ENCODE data around the gene ABL1. TPM values are rescaled to one million over a fixed set of nuclear protein-coding genes. Genes with fewer than 3 reads are reported as not detected.
A peak's percentile ranks its signal among the peaks of the same experiment; 100 is the strongest.

The ABL1 gene
- total RNA-seq, 2 donors from 2014 or later, result 62.8 to 123 TPM

DNA sequence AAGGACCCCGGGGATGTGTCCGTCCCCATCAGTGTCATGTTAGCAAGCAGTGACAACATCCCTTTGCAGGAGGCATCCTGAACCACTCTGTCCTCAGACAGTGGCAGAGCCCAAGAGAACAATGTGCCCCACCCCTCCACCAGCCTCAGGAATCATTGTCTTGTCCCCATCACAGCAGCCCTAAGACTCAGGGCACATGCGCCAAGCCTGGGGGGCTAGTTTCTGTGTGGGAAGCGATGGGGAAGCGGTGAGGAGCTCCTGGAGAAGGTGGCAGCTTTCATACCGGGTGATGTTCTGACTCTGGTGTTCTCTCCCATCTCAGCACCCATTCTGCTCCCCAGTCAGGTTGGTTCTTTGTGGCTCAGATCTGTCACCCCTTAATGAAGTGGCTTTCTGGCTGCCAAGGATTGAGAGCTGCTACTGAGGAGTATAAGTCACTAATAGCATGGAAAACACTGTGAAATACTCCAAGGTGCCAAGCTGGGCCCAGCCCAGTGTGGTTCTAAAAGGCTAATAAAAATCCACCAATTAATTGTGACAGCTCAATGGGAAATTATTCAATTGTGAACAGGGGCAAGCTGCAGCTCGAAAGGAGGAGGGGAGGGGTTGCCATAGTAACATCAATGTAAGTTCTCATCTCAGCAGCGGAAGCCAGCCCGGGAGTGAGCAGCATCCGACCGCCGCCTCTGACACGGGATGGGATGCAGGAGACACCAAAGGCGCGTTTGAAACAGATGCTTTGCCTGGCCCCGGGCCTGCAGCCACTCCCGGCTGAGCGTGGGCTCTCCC, 56.8 kb downstream of the ABL1 start:
- TF ChIP-seq, protein P1, sequence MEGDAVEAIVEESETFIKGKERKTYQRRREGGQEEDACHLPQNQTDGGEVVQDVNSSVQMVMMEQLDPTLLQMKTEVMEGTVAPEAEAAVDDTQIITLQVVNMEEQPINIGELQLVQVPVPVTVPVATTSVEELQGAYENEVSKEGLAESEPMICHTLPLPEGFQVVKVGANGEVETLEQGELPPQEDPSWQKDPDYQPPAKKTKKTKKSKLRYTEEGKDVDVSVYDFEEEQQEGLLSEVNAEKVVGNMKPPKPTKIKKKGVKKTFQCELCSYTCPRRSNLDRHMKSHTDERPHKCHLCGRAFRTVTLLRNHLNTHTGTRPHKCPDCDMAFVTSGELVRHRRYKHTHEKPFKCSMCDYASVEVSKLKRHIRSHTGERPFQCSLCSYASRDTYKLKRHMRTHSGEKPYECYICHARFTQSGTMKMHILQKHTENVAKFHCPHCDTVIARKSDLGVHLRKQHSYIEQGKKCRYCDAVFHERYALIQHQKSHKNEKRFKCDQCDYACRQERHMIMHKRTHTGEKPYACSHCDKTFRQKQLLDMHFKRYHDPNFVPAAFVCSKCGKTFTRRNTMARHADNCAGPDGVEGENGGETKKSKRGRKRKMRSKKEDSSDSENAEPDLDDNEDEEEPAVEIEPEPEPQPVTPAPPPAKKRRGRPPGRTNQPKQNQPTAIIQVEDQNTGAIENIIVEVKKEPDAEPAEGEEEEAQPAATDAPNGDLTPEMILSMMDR (IDR thresholded peaks at IDR 0.05), result no peak
- no peak overlapping the region for H3K27ac ChIP-seq
- no peaks in the 10 kb centered on the region for H3K27me3 ChIP-seq (replicated peaks; ENCODE audit: insufficient read depth)
- DNase-seq (ENCODE audit: low spot score), result no peak
- H3K4me3 ChIP-seq, result no peak overlapping the region
- peaks cover 3 to 29% of the 10 kb centered on the region in 2 donors for H3K4me1 ChIP-seq (ENCODE audit: control insufficient read depth in 1 of 2, low read depth in 2 of 2)
- H3K36me3 ChIP-seq, result peaks cover 27% of the 10 kb centered on the region
- ATAC-seq (ENCODE audit: insufficient number of reproducible peaks, low FRiP score, low read depth), result no peak
- H3K9me3 ChIP-seq, result no peaks in the 10 kb centered on the region

DNA sequence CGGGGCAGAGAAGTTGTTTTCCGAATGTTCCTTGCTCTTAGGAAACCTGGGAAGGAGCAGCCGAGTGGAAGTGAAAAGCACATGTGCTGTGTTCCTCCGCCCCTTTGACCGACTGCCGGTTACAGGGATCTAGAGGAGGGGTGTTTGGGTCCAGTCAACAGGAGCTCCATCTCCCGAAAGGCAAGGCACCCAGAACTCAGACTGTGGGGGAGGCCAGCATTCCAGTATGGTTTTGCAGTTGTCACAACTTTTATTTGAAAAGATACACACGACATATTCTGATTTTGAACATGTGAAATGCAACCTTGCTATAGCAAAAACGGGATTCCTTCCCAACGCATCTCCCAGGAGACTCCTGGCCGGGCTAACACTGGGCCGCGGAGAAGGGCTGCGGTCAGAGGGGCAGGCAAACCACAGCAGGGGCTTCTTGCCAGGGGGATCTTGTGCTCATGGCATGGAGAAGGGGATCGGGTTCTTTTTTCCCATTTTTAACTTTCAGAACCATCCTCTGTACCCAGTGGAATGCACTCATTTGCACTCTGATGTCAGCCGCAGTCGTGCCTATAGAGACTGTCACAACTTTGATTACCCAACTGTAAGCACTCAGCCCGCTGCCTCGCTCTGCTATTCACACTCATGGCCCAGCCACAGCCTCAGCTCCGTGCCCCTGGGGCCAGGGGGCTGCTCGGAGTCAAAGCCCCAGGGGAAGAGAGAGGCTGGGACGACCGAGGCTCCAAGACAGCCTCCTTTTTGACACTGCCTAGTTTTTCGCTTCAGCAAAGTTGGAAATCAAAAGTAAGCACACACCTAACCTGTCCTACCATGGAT, 57.6 kb downstream of the ABL1 start:
- no peak for DNase-seq (ENCODE audit: low spot score)
- Histone ChIP-seq H3K9me3 (no peaks in the 10 kb centered on the region), H3K27ac (no peak overlapping the region), H3K27me3 (replicated peaks; ENCODE audit: insufficient read depth) (no peaks in the 10 kb centered on the region), H3K36me3 (peaks cover 22% of the 10 kb centered on the region), H3K4me1 (ENCODE audit: control insufficient read depth in 1 of 2, low read depth in 2 of 2) (peaks cover 3 to 21% of the 10 kb centered on the region in 2 donors), H3K4me3 (no peak overlapping the region)
- TF ChIP-seq, protein P1 (IDR thresholded peaks at IDR 0.05), result no peak
- ATAC-seq (ENCODE audit: insufficient number of reproducible peaks, low FRiP score, low read depth), result no peak

GRCh38 chr9:130893341-130894101, 58.5 kb downstream of the ABL1 start:
- H3K9me3 ChIP-seq, result no peaks in the 10 kb centered on the region
- H3K4me1 ChIP-seq (ENCODE audit: control insufficient read depth in 1 of 2, low read depth in 2 of 2), result peaks cover 3 to 18% of the 10 kb centered on the region in 2 donors
- TF ChIP-seq, protein P1 (IDR thresholded peaks at IDR 0.05), result no peak
- H3K4me3 ChIP-seq, result peak overlapping the region; percentile 36
- H3K36me3 ChIP-seq, result peaks cover 22% of the 10 kb centered on the region
- DNase-seq (ENCODE audit: low spot score), result no peak
- ATAC-seq (ENCODE audit: insufficient number of reproducible peaks, low FRiP score, low read depth), result no peak
- no peaks in the 10 kb centered on the region for H3K27me3 ChIP-seq (replicated peaks; ENCODE audit: insufficient read depth)
- H3K27ac ChIP-seq, result no peak overlapping the region

DNA sequence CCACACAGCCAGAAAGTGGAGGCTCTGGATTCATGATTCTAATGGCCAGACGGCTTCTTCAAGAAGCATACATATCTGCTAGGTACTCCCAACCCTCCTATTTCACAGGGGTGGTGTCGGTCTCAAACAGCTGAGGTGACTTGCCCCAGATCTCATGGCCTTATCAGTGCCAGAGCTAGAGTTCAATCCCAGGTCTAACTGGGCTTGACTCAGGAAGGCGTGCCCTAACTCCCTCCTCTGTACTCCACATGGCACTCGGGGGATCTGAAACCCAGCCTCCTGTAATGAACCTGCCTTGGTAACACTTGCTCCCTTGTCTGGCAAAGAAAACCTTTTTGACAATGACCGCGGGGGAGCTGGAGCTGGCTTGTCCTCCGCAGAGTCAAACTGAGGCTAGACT, 59.5 kb downstream of the ABL1 start:
- H3K36me3 ChIP-seq, result peaks cover 19% of the 10 kb centered on the region
- no peak for DNase-seq (ENCODE audit: low spot score)
- no peak for ATAC-seq (ENCODE audit: insufficient number of reproducible peaks, low FRiP score, low read depth)
- no peak overlapping the region for H3K4me3 ChIP-seq
- TF ChIP-seq, protein P1 (IDR thresholded peaks at IDR 0.05), result no peak
- no peaks in the 10 kb centered on the region for H3K27me3 ChIP-seq (replicated peaks; ENCODE audit: insufficient read depth)
- no peak overlapping the region for H3K27ac ChIP-seq
- peaks cover 3 to 18% of the 10 kb centered on the region in 2 donors for H3K4me1 ChIP-seq (ENCODE audit: control insufficient read depth in 1 of 2, low read depth in 2 of 2)
- no peaks in the 10 kb centered on the region for H3K9me3 ChIP-seq
